ENCODE measurements around the gene RING1.

- TF ChIP-seq CTCF (IDR thresholded peaks at IDR 0.05) (no peak), POLR2A (IDR thresholded peaks at IDR 0.05) (no peak)
Measured at GRCh38 chr6:33252759-33253158, 44.5 kb downstream of the RING1 start.

Data from testis (tissue), 2 donors.